Frontal cortex (tissue), 4 donors: ENCODE results near the gene PRAMEF13. TPM values are rescaled to one million over a fixed set of nuclear protein-coding genes. Genes with fewer than 3 reads are reported as not detected.
"Not testable (repeated sequence)": the region's sequence is repeated elsewhere in the genome, so short reads cannot be mapped to it uniquely, and the experiment has no call there.

Experiments used
- DNase-seq, 2 donors: peaks; one replicate each; pipeline ENCODE4 v3.0.0; 2012; ENCODE audit warnings: low spot score in 2 of 2
- FAIRE-seq: peaks from 2 replicates; lab custom pipeline; 2012; peaks lifted over from hg19 to GRCh38; lab: Jason Lieb, UNC
- total RNA-seq: library from RNA; depleted of rRNA; stranded (reverse); fragments of >200 nt; gene quantifications from one replicate; pipeline ENCODE4 v1.2.3, GENCODE V29; 2014
- donor health status: control.
- donor health status: control.
- donor health status: control.

The PRAMEF13 gene
- total RNA-seq, 1 donor from 2014 or later, result not detected

- not testable (repeated sequence) for DNase-seq, FAIRE-seq
Observed at GRCh38 chr1:13208712-13209111, 7.5 kb upstream of the PRAMEF13 start.

DNA sequence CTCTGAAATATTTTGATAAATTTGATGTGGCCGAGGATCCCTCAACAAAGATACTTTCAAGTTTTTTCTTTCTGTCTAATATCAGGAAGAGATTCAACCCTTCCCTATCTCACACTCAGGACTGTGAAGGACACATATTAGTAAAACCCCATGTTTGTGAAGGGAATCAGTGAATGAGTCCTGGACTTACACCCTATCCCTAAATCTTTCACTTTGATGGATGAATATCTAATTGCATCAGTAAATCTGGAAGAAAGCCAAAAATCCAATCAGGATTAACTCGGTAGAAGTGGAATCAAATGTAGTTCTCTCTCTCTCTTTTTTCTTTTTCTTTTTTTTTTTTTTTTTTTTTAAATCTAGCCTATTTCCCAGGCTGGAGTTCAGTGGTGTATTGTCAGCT, 29.7 kb downstream of the PRAMEF13 start, which contains the start of gene PRAMEF9:
Gene PRAMEF9 (plus strand): TSS at position 301 of the 400 bp plus-strand sequence. CDS start 3,433 bp downstream, outside the sequence.
- not testable (repeated sequence) for DNase-seq, FAIRE-seq

DNA sequence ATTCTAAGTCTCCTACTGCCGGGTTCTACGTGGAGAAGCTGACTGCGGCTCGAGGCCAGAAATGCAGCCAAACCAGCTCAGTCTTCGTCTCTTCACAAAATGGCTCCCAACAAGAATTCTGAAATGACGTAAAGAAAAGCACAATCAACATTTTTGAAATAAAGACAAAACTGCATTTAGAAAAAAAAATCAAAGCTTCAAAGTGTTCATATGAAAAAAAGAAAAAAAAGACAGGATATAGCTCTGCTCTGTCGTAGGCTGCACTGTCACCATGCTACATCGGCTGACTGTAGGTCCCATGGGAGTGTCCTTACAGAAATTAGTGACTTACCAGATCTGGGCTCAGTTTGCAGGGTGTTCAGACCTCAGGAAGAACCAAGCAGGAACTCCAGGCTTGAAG, 35.7 kb downstream of the PRAMEF13 start, which contains the start of gene HNRNPCL4:
Gene HNRNPCL4 (minus strand): TSS at position 101 of the 400 bp plus-strand sequence. CDS start 164 bp downstream, outside the sequence.
- FAIRE-seq, DNase-seq: not testable (repeated sequence)

DNA sequence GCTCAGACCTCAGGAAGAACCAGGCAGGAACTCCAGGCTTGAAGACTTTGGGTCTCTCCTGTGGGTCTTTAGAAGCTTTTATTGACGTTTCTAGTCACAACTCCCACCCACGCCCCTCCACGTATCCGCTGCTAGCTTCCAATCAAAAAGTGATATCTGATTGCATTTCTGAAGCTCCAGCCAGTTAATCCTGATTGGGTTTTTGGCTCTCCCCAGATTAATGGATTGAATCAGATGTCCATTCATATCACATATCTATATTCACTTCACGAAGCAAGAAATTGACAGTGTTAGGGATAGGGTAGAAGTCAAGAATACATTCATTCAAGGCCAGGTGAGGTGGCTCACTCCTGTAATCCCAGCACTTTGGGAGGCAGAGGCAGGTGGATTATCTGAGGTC, 45.3 kb downstream of the PRAMEF13 start, which contains the start of gene PRAMEF26:
Gene PRAMEF26 (minus strand): TSS at position 101 of the 400 bp plus-strand sequence. CDS start 2,914 bp downstream, outside the sequence.
- FAIRE-seq, DNase-seq: not testable (repeated sequence)

Other genes starting within 250 kb of the PRAMEF13 start
- not detected for gene PRAMEF27, start 144.8 kb downstream of the PRAMEF13 start, total RNA-seq
- gene HNRNPCL3, start 140.6 kb downstream of the PRAMEF13 start, total RNA-seq, result not detected
- not detected for gene PRAMEF25, start 130.6 kb downstream of the PRAMEF13 start, total RNA-seq
- gene HNRNPCL2, start 84.6 kb downstream of the PRAMEF13 start, total RNA-seq, result not detected
- not detected for gene PRAMEF26, start 45.4 kb downstream of the PRAMEF13 start, total RNA-seq
- not detected for gene HNRNPCL4, start 35.8 kb downstream of the PRAMEF13 start, total RNA-seq
- gene PRAMEF9, start 29.6 kb downstream of the PRAMEF13 start, total RNA-seq, result not detected
- gene PRAMEF18, start 24.7 kb upstream of the PRAMEF13 start, total RNA-seq, result not detected
- gene PRAMEF5, start 52.8 kb upstream of the PRAMEF13 start, total RNA-seq, result not detected
- not detected for gene PRAMEF8, start 83.7 kb upstream of the PRAMEF13 start, total RNA-seq
- not detected for gene PRAMEF33, start 102.1 kb upstream of the PRAMEF13 start, total RNA-seq
- gene PRAMEF15, start 114.2 kb upstream of the PRAMEF13 start, total RNA-seq, result not detected
- not detected for gene PRAMEF14, start 145.7 kb upstream of the PRAMEF13 start, total RNA-seq
- not detected for gene PRAMEF19, start 170.5 kb upstream of the PRAMEF13 start, total RNA-seq
- not detected for gene PRAMEF17, start 188.2 kb upstream of the PRAMEF13 start, total RNA-seq
- gene PRAMEF20, start 209.0 kb upstream of the PRAMEF13 start, total RNA-seq, result not detected